Stimulated activated CD4-positive, alpha-beta T cell treated with anti-CD3 and anti-CD28 coated beads, TNF-alpha, amount 100 ng/mL, for 4 hours (primary cell): Measurements from ENCODE around the gene ADAMTS12.
"Not testable (repeated sequence)": the region's sequence is repeated elsewhere in the genome, so short reads cannot be mapped to it uniquely, and the experiment has no call there.

Experiments
- DNase-seq, 3 experiments: peaks; one replicate each; pipeline ENCODE4 v3.0.0-alpha.2; 2020; ENCODE audit warnings: low read depth in 3 of 3

Gene ADAMTS12

DNA sequence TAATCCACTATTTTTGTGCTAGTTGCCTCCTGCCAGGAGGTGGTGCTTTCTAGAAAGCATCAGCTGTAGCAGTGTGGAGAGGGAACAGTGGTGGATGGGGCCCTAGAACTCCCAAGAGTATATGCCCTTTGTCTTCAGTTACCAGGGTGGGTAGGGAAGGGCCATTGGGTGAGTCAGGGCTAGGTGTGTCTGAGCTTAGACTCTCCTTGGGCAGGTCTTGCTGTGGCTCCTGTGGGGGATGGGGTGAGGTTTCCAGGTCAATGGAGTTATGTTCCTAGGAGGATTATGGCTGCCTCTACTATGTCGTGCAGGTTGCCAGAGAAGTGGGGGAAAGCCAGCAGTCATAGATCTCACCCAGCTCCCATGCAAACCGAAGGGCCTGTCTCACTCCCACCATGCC, 11.3 kb upstream of the ADAMTS12 start:
- DNase-seq: no peak

DNA sequence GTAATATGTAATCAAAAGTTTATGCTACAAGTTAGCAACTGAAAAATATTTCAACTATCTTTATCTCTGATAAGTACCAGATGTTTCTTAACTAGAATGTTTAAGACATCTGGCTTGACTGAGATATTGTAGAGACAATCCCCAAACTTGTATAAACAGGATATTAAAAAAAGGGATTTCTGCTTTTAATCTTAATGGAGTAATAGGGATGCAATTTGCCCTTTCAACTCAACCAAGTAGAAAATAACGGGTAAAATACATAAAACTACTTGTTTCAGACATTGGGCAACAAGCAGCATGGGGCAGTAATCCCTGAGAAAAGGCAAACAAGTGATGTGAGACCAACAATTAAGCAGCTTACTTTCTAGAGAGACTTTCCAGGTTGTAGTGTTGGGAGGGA, 9.4 kb upstream of the ADAMTS12 start:
- no peak for DNase-seq

DNA sequence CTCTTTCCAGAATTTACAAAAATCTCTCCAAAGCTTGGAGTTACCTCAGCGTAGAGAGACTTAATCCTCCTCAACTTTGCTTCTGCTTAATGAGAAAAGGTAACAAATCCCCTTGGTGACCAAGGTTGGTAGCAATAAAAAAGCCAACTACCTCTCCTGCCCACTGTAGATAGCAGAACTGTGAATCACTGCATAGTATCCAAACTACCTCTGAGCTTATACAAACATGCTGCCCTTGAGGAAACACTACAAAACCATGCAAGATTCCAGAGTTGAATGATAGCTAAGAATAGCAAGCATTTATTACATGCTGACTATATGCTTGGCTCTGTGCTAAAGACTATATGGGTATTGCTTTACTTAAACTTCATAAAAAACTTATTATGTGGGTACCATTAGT, 2.8 kb upstream of the ADAMTS12 start:
- DNase-seq: no peak

DNA sequence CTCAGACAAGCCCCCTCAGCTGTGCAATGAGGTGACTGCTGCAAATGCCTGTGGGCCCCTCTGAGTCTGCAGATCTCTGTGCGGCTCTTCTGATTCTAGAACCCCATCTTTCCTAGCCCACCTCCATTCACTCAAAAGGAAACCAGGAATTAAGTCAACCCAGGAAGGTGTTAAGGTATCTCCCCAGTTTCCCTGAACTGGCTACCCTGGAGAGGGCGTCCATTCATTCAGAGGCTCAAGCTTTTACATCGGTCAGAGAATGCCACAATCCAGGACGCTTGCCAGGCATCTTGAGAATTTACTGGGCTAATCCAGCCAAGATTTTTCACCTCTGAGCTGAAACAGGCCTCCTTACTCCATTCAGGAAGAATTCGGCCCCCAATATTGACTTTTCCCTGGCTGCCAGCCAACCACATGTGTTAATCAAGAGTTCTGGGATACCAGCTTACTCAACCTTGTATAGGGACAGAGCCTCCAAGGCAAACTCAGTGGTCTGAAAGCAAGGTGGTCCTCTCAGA, 889 bp upstream of the ADAMTS12 start:
- no peak for DNase-seq

DNA sequence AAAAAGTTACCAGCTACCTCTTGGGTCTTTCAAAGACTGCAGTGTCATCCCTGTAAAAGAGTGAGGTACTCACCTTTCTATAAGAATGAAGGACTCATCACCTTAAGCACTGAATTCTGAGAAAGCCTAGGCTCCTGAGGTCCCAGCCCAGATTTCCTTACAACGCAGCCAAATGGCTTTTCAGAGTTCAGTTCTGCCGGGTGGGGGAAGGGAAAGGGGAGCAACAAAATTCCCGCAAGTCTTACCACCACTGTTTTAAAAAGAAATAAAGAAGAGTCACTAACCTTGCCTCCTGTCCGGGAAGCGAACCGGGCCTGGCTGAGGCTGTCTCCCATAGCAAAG, 373 bp downstream of the ADAMTS12 start:
- no peak for DNase-seq

DNA sequence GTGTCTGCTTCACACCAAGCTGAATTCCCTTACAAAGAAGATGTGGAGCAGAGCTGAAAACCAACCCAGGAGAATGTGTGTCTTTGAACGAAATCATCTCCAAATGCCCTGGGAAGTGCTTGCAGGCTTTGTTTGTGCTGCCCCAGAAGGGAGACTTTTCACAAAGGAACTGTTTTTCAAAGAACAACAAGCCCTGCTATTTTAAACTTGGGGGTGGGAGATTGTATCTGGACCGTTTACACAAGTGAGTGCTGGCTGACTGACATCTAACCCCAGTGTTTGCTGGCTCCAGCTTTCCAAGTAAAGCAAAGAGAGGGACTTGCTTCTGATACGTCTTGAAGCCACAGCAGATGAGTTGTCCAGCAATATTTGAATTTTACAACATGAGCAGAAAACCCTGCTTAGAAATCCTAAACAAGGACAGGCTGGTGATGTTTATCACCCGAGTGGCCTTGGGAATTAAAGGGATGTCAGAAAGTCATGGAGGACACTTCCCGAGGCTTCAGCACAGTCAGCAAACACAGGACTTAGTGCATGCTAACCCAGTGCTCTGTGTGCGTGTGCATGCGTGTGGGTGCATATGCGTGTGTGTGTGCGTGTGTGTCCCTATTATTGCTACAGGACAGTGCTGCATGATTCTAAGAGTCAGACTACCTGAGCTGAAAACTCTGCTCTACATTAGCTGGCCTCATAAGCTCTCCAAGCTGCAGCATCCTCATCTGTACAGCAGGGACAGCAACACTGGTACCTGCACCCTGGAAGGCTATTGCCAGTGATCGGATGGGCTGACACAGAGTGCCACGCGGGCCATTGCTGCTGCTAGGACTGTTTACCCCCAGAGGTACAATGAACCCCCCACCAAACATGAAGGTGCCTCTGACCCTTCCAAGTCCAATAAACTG, 1.4 kb downstream of the ADAMTS12 start:
- DNase-seq: no peak

DNA sequence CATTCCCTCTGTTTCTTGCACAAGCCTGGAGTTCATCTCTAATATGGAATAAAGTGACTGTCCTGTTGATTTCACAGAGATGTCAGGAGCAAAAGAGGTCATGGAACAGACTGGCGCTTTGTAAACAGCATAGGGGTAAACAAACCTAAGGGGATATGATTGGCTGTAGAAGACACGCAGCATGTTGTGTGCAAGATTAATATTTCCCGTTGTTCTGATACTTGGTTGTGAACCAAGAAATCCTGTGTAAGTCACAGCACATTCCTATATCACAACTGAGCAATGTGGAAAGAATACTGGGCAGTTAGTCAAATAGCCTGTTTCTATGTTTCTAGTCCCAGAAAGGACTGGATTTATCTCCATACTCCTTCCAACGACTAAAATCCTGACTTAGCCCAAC, 3.2 kb downstream of the ADAMTS12 start:
- no peak for DNase-seq

DNA sequence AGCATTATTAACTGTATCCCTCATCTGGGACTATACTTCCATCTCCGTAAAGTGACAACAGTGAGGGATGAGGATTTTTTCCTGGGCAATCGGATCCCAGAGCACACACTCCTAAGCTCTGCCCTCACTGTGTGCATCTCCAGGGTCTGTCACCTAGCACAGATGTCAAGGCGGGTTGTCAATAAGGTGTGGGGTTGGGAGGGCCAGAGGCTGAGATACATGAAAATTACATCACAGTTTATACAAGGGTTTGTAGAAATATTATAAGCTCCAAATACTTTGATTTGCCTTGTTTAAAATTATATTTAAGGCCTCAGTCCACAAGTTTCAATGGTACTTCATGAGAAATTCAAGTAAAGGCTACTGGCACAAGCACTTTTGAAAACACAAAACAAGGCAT, 4.5 kb downstream of the ADAMTS12 start:
- DNase-seq: no peak

DNA sequence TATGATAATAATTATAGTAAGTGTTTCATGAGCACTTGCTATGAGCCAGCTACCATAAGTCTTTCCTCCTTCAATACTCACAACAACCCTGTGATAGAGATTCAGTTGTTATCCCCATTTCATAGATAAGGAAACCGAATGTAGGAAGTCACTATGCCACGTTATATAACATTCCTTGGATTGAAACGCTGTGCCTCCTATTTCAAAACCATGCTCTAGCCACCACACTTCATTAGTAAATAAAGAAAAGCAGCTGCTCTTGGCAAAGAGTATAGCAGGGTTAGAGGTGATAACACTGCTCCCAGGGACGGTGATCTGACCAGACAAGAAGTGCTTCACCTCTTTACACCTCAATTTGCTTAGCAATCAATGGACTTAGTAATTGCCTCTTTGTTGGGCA, 5.5 kb downstream of the ADAMTS12 start:
- no peak for DNase-seq

DNA sequence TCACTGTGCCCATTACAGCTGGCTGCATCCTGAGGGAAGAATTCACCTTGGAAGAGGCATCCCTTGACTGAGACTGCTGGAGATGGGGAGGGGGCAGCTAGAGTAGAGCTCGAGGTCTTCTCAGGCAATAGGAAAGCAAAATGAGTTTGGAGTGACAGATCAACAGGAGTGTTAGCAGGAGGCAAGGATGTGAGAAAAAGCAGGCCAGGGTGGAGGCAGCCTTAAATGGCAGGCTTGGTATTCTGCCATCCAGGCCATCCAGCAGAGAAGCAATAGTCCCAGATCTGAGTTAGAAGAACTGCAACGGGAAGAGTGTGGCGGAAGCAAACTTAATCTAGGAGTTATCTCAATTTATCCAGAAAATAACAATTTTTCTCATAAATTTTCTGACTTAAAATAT, 6.1 kb downstream of the ADAMTS12 start:
- no peak for DNase-seq

DNA sequence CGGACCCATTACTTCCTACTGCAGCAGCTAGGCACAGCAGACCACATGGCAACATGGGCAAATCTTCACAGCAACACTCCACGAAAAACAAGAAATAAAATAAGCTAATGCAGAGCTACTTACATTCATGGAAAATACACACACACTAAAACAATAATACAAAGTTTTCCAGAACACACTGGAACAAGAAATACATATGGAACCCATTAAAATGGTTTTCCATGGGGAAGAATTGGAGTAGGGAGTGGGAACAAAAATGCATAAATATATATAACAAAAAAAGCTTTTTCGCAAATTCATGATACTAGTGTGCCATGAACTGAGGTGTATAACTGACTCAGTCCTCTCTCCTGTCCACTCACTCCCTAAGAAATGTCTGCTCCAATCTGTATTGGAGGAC, 8.3 kb downstream of the ADAMTS12 start:
- DNase-seq: no peak

DNA sequence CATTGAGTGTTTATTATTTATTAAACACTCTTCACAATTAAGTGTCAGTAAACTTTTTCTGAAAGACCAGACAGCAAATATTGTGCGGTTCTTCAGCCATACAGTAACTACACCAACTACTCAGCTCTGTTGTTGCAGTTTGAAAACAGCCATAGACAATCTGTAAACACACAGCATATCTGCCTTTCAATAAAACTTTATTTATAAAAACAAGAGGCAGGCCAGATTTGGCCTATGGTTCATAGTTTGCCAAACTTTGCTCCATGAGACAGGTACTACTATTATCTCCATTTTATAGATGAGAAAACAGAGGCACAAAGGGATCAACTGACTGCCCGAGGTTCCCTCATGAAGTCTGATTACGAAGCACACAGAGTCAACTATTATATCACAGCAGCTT, 11.5 kb downstream of the ADAMTS12 start:
- no peak for DNase-seq

DNA sequence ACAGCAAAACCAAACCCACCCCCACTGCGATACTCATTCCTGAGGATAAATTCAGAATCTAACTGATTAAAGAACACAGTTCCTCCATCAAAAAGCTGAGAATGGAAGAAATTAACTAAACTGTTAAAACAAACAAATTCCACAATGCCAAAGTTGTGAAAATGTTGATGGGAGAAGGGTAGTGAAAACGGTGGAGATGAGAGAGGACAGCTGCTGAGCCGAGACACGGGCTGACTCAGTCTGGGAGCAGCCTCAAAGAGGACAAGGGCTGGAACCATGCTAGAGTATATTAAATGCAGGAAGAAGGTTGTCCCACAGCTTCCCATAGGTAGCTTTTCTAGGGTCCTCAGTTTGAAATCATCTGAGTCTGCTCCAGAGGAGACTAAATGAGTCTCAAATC, 14.3 kb downstream of the ADAMTS12 start:
- DNase-seq: no peak

DNA sequence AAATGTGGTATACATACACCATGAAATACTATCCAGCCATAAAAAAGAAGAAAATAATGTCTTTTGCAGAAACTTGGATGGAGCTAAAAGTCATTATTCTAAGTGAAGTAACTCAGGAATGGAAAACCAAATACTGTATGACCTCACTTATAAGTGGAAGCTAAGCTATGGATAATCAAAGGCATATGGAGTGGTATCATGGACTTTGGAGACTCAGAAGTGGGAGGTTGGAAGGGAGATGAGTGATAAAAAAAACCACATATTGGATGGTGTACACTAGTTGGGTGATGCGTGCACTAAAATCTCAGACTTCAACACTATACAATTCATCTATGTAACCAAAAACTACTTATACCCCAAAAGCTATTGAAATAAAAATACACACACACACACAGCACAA, 24.5 kb downstream of the ADAMTS12 start:
- no peak for DNase-seq

DNA sequence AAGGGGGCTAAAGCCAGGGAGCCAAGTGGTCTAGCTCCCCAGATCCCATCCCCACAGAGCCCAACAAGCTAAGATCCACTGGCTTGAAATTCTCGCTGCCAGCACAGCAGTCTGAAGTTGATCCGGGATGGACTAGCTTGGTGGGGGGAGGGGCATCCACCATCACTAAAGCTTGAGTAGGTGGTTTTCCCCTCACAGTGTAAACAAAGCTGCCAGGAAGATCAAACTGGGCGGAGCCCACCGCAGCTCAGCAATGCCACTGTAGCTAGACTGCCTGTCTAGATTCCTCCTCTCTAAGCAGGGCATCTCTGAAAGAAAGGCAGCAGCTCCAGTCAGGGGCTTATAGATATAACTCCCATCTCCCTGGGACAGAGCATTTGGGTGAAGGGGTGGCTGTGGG, 32.6 kb downstream of the ADAMTS12 start:
- DNase-seq: not testable (repeated sequence)

DNA sequence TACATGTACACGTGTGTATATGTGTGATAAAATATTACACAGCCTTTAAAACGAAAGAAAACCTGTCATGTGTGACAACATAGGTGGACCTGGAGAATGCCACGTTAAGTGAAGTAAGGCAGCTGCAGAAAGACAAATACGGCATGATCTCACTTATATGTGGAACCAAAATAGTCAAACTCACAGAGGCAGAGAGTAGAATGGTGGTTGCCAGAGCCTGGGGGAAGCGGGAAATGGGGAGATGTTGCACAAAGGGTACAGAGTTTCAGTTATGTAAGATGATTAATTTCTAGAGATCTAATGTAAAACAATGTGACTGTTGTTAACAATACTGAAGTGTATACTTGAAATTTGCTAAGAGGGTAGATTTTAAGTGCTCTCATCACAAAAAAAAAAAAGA, 34.8 kb downstream of the ADAMTS12 start:
- DNase-seq: no peak

DNA sequence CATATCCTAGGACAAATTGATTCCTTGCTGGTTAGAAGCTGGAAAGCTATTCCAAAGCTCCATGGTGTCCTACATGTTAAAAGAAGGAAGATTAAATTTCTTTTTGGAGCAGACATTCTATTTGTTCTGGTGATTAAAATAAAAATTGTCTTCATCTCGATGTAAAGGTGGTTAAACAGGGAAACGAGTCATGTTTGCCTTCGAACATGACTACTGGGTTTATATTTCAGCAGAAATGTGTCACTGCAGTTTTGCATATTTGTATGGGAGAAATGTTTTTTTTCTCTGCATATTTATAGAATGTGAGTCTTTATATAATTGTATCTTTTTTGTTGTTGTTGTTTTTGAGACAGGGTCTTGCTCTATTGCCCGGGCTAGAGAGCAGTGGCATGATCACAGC, 36.4 kb downstream of the ADAMTS12 start:
- DNase-seq: no peak

DNA sequence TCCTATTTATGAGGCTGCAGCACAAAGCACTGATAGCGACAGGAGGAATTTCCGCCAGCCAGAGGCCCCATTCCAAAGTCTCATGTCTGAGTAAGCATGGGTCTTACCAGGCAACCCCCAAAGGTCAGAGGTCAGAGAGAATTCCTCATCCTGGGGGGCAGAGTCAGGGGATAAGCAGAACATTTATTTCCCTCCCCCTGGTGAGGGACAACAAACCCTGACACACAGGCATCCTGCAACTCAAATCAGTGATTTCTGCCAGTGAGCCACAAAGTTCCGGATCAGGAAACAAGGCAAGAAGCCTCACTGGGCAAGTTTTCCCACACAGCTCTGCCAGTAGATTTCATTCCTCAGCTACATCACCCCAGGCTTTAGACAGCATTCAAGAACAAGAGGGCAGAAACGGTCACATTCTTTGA, 37.0 kb downstream of the ADAMTS12 start:
- no peak for DNase-seq

DNA sequence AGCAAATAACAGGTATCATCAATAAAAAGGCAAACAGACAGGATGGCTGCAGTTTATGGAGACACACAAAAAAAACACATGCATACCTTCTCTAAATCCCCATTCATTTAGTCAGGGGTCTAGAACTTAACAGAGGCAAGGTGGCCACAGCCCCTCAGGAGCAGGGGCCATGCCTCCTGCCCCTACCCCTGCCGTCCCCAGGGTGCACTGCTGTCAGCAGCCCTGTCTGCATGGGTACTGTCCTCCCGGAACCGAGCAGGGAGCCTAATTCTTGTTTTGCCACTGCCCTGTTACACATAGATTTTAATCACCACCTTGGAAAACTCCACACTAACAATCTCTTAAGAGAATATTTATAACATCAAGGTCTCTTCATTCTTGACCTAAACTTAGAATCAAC, 39.0 kb downstream of the ADAMTS12 start:
- no peak for DNase-seq

DNA sequence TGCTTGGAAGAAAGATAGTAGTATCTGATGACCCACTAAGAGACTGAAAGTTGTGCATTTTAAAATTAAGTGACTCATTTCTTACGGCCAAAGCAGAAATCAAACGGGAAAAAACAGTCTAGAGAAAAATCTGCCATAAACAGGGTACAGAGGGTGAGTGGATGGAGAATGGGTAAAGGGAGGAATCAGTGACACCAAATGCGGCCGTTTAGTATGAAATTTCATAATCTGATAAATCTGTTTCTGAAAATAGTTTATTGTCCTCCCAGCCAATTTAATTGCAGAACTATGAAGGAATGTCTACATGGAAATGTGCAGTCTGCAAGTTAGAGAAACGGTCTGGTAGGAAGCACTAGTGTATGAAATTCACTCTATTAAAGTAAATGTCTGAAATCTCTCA, 39.5 kb downstream of the ADAMTS12 start:
- no peak for DNase-seq

DNA sequence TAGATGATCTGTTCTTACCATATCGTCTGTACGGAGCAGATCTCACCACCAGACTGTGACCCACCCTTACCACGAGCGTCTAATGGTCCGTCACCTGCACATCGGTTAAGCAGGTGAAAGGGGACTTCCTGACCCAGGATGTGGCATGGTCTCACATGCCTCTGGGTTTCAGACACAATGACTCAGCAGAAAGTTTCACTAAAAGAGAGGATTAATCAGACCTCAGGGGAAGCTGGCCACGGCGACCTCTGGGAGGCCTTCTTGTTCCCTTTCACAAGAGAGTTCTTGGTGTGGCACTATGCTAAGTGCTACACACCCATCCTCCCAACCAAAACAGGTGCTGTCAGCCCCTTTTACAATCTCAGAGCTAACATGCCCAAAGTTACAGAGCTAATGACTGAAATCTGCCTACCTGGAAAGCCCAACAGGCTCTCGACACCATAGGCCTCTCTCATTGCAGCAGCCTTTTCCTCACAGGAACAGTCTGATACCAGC, 41.6 kb downstream of the ADAMTS12 start:
- DNase-seq: no peak

DNA sequence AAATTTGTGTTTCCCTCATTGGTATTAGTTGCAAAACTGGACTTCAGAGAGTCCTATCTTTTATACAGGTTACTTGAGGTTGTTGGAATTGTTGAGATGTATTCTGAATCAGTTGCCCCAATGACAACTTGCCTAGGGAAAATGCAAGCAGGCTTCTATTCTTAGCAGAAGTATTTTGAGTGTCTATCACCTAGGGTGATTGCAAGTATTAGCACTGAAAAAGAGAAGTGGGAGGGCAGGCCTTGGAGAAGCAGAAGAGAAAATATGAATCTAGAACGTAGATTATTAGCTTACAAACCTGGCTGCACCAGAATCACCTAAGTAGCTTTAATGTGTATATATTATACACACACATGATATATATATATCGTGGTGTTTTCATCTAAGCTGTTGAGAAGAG, 43.2 kb downstream of the ADAMTS12 start:
- no peak for DNase-seq

DNA sequence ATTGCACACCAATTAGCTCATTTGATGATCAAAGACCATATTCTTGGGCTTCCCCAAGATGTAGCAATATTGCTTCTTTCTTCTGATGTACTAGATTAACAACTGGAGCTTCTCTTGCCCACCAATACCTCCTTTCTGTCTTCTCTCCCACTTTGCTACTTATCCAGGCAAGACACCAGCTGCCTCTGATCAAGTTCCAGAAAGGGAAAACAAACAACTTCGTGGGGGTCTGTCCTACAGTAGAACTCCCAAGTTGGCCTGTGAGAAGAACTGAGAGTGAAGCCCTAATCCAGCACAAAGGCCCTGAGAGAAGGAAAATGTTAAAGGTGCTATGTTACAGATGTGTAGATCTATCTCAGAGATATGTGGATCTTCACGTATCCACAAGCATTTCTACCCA, 44.9 kb downstream of the ADAMTS12 start:
- DNase-seq: no peak

DNA sequence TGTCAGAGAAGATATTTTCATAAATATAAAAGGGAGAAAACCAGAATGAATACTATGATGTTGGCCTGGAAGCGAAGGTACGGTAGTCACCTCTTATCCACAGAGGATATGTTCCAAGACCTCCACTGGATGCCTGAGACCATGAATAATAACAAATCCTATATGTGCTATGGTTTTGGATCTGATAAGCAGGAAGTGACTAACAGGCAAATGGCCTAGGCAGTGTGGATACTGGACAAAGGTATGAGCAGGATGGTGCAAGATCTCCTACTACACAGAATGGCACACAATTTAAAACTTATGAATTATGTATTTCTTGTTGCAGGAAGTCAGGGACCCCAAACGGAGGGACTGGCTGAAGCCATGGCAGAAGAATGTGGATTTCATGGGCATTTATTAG, 48.2 kb downstream of the ADAMTS12 start:
- DNase-seq: no peak
